ENCODE measurements around the gene PGLYRP4. TPM values are rescaled to one million over a fixed set of nuclear protein-coding genes. Genes with fewer than 3 reads are reported as not detected.

Gene PGLYRP4
- polyA plus RNA-seq, 2 of the 4 experiments (the other 2 are of a cell fraction), result not detected

- TF ChIP-seq, protein P1, sequence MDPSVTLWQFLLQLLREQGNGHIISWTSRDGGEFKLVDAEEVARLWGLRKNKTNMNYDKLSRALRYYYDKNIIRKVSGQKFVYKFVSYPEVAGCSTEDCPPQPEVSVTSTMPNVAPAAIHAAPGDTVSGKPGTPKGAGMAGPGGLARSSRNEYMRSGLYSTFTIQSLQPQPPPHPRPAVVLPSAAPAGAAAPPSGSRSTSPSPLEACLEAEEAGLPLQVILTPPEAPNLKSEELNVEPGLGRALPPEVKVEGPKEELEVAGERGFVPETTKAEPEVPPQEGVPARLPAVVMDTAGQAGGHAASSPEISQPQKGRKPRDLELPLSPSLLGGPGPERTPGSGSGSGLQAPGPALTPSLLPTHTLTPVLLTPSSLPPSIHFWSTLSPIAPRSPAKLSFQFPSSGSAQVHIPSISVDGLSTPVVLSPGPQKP (IDR thresholded peaks at IDR 0.05; ENCODE audit: low read depth, low read length), result no peak
- TF ChIP-seq NPAS2 (CRISPR knock-in tag; IDR thresholded peaks at IDR 0.05; ENCODE audit: borderline replicate concordance), result no peak
- TF ChIP-seq MAFK (IDR thresholded peaks at IDR 0.05; ENCODE audit: partially characterized antibody), result no peak
- no peak for TF ChIP-seq JUNB (IDR thresholded peaks at IDR 0.05)
Observed at GRCh38 chr1:153340356-153340755, 8.3 kb downstream of the PGLYRP4 start (continued).

DNA sequence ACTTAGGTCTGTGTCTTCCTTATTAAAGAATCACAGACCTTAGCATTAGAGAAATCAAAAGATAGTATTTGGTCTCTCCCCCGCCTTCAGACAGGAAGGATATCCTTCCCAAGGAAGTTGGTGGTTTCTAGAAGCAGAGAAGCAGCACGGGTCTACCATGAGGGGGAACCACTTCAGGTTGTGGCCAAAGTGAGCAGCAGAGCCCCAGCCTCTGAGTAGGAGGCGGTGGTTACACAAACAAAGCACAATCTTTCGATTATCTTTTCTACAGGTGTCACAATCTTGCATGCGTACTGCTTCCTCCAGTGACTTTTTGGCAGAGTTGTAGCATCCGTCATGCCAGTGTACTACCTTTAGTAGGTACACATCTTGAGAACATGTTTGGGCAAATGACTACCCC, 8.8 kb downstream of the PGLYRP4 start:
- no peak for TF ChIP-seq SMC3 (IDR thresholded peaks at IDR 0.05)
- no peak for TF ChIP-seq JUNB (IDR thresholded peaks at IDR 0.05)
- no peak for TF ChIP-seq EP300 (IDR thresholded peaks at IDR 0.05)
- TF ChIP-seq CEBPB (IDR thresholded peaks at IDR 0.05), result no peak
- TF ChIP-seq PBX3 (IDR thresholded peaks at IDR 0.05), result no peak
- no peak for TF ChIP-seq RCOR1 (IDR thresholded peaks at IDR 0.05; ENCODE audit: low read depth, low read length)
- TF ChIP-seq RAD21 (conservative IDR thresholded peaks at IDR 0.05 in 1 of 2, IDR thresholded peaks at IDR 0.05 in 1 of 2), result no peak
- TF ChIP-seq, protein P2, sequence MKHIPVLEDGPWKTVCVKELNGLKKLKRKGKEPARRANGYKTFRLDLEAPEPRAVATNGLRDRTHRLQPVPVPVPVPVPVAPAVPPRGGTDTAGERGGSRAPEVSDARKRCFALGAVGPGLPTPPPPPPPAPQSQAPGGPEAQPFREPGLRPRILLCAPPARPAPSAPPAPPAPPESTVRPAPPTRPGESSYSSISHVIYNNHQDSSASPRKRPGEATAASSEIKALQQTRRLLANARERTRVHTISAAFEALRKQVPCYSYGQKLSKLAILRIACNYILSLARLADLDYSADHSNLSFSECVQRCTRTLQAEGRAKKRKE (CRISPR knock-in tag; IDR thresholded peaks at IDR 0.05; ENCODE audit: low read depth), result no peak
- no peak for TF ChIP-seq MAX (IDR thresholded peaks at IDR 0.05)
- TF ChIP-seq CHD2 (IDR thresholded peaks at IDR 0.05; ENCODE audit: low read length, partially characterized antibody), result no peak
- TF ChIP-seq HMGXB4 (CRISPR knock-in tag; IDR thresholded peaks at IDR 0.05; ENCODE audit: borderline replicate concordance), result no peak
- no peak for TF ChIP-seq EHMT2 (IDR thresholded peaks at IDR 0.05; ENCODE audit: low read depth)
- TF ChIP-seq FOSB (CRISPR knock-in tag; IDR thresholded peaks at IDR 0.05), result no peak
- TF ChIP-seq JUN (IDR thresholded peaks at IDR 0.05), result no peak
- TF ChIP-seq MYC (IDR thresholded peaks at IDR 0.05; ENCODE audit: borderline replicate concordance, low read length), result no peak
- no peak for TF ChIP-seq ZC3H11A (IDR thresholded peaks at IDR 0.05)
- TF ChIP-seq, protein P3, sequence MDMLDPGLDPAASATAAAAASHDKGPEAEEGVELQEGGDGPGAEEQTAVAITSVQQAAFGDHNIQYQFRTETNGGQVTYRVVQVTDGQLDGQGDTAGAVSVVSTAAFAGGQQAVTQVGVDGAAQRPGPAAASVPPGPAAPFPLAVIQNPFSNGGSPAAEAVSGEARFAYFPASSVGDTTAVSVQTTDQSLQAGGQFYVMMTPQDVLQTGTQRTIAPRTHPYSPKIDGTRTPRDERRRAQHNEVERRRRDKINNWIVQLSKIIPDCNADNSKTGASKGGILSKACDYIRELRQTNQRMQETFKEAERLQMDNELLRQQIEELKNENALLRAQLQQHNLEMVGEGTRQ (IDR thresholded peaks at IDR 0.05), result no peak
- H3K4me3 ChIP-seq, result no peak overlapping the region
- FAIRE-seq, result no peak
- CTCF ChIA-PET, result interaction anchor here (1.0 to 1.4 kb wide), 2 partner anchors 12 to 14 kb away, joined by 3 read pairs; no protein-coding TSS in a partner anchor
- no peak for DNase-seq (ENCODE audit: low read depth in 1 of 2, low spot score in 1 of 2)
- H3K27ac ChIP-seq, result no peak overlapping the region
- no peak for ATAC-seq
- POLR2A ChIA-PET, result no interaction called here
- WGBS (ENCODE audit: missing lambda C conversion rate), result 26% methylated on average over 6 of the region's 6 CpGs
- no peaks in the 10 kb centered on the region for H3K9me3 ChIP-seq
- no peak overlapping the region for H3K4me2 ChIP-seq
- no peaks in the 10 kb centered on the region for H3K4me1 ChIP-seq
